ENCODE measurements around the gene TP53.

The TP53 gene

DNA sequence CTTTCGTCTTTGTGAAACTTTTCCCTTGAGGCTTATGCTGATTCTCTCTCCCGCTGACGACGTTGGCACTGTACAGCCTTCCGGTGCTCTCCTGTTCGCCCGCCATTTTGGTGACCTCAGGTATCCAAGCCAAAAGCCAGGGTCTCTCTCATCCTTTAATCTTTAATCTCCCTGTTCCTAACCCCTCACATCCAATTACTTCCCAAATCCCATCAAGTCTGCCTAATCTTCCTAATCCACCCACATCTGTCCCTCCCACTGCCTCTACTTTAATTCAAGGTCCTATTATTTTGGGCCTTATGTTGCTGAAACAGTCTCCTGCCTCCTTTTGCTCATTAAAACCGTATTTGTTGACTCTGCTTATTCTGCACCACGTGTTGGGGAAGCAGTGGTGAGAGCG is 8.3 kb upstream of the TP53 start:
- Histone ChIP-seq H2BK12ac (ENCODE audit: low read length) (no peak overlapping the region), H3K27ac (replicated peaks; ENCODE audit: low read length) (no peak overlapping the region), H3K36me3 (replicated peaks in 1 of 2; ENCODE audit: control insufficient read depth in 2 of 2, insufficient read depth in 2 of 2, low read length in 2 of 2) (peaks cover 19 to 54% of the 10 kb centered on the region in 2 donors), H3K23ac (ENCODE audit: low read depth, low read length, poor library complexity) (no peak overlapping the region), H3K27me3 (ENCODE audit: control insufficient read depth in 3 of 3, insufficient read depth in 3 of 3, low read depth in 1 of 3, low read length in 3 of 3) (no peaks in the 10 kb centered on the region), H3K4me2 (ENCODE audit: insufficient read depth, low read length, poor library complexity, severe bottlenecking) (no peak overlapping the region), H2AFZ (ENCODE audit: low read length) (no peak overlapping the region), H3K9me3 (replicated peaks in 1 of 2; ENCODE audit: control insufficient read depth in 2 of 2, insufficient read depth in 1 of 2, low read depth in 1 of 2, low read length in 2 of 2) (no peaks in the 10 kb centered on the region), H2BK120ac (ENCODE audit: low read depth, low read length) (no peak overlapping the region), H2AK5ac (ENCODE audit: low read depth, low read length) (no peak overlapping the region), H3K14ac (ENCODE audit: low read length) (no peak overlapping the region), H4K91ac (ENCODE audit: low read depth, low read length, poor library complexity) (no peak overlapping the region), H3K18ac (ENCODE audit: low read length) (no peak overlapping the region), H3K4ac (ENCODE audit: low read length) (no peak overlapping the region), H2BK5ac (ENCODE audit: low read length) (no peak overlapping the region), H3K79me1 (ENCODE audit: low read depth, low read length) (peaks cover 3% of the 10 kb centered on the region), H3K4me1 (ENCODE audit: control insufficient read depth in 2 of 2, insufficient read depth in 1 of 2, low read depth in 1 of 2, low read length in 2 of 2) (no peaks in the 10 kb centered on the region), H4K8ac (ENCODE audit: low read depth, low read length) (no peak overlapping the region), H2BK15ac (ENCODE audit: low read length) (no peak overlapping the region), H3K9ac (ENCODE audit: low read depth, low read length, poor library complexity) (no peak overlapping the region), H3K4me3 (ENCODE audit: low read length in 2 of 2) (no peak overlapping the region)
- WGBS, 2 donors (ENCODE audit: extremely low coverage in 2 of 2, insufficient read length in 2 of 2, insufficient replicate concordance in 1 of 2), result no CpG with 5 or more reads among the region's 10 CpGs
- no peak for DNase-seq (ENCODE audit: low spot score)

DNA sequence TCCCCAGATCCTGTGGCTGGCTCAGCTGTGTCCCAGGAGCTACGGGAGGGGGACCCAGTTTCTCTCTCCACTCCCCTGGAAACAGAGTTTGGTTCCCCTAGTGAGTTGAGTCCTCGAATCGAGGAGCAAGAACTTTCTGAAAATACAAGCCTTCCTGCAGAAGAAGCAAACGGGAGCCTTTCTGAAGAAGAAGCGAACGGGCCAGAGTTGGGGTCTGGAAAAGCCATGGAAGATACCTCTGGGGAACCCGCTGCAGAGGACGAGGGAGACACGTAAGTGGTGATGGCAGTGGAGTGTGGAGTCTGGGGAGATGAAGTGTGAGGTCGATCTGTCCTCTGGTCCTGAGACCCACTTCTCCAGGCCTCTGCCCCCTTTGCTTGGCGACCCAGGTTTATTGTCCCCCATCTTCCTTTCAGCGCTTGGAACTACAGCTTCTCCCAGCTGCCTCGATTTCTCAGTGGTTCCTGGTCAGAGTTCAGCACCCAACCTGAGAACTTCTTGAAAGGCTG is 1.6 kb upstream of the TP53 start:
- no CpG with 5 or more reads among the region's 13 CpGs for WGBS, 2 donors (ENCODE audit: extremely low coverage in 2 of 2, insufficient read length in 2 of 2, insufficient replicate concordance in 1 of 2)
- no peaks in the 10 kb centered on the region for H3K27me3 ChIP-seq (ENCODE audit: control insufficient read depth in 3 of 3, insufficient read depth in 3 of 3, low read depth in 1 of 3, low read length in 3 of 3)
- H4K91ac ChIP-seq (ENCODE audit: low read depth, low read length, poor library complexity), result no peak overlapping the region
- H2BK120ac ChIP-seq (ENCODE audit: low read depth, low read length), result no peak overlapping the region
- peak overlapping the region; percentile 57 for H3K18ac ChIP-seq (ENCODE audit: low read length)
- peak overlapping the region; percentile 30 for H3K23ac ChIP-seq (ENCODE audit: low read depth, low read length, poor library complexity)
- H3K79me1 ChIP-seq (ENCODE audit: low read depth, low read length), result no peaks in the 10 kb centered on the region
- peaks cover 9 to 44% of the 10 kb centered on the region in 2 donors for H3K36me3 ChIP-seq (replicated peaks in 1 of 2; ENCODE audit: control insufficient read depth in 2 of 2, insufficient read depth in 2 of 2, low read length in 2 of 2)
- H3K4me1 ChIP-seq (ENCODE audit: control insufficient read depth in 2 of 2, insufficient read depth in 1 of 2, low read depth in 1 of 2, low read length in 2 of 2), result peaks cover 5 to 13% of the 10 kb centered on the region in 2 donors
- H3K4me2 ChIP-seq (ENCODE audit: insufficient read depth, low read length, poor library complexity, severe bottlenecking), result peak overlapping the region; percentile 90
- H4K8ac ChIP-seq (ENCODE audit: low read depth, low read length), result no peak overlapping the region
- peak overlapping the region; percentile 38 for H2BK15ac ChIP-seq (ENCODE audit: low read length)
- H2BK12ac ChIP-seq (ENCODE audit: low read length), result no peak overlapping the region
- peak overlapping the region; percentile 58 for H2AK5ac ChIP-seq (ENCODE audit: low read depth, low read length)
- no peak overlapping the region for H3K4ac ChIP-seq (ENCODE audit: low read length)
- H2BK5ac ChIP-seq (ENCODE audit: low read length), result peak overlapping the region; percentile 94
- peak overlapping the region; percentile 77 for H2AFZ ChIP-seq (ENCODE audit: low read length)
- no peak overlapping the region for H3K14ac ChIP-seq (ENCODE audit: low read length)
- H3K4me3 ChIP-seq (ENCODE audit: low read length in 2 of 2), result peak overlapping the region; percentile 88 to 90
- peak overlapping the region; percentile 87 for H3K27ac ChIP-seq (replicated peaks; ENCODE audit: low read length)
- peak overlapping the region; percentile 75 for H3K9ac ChIP-seq (ENCODE audit: low read depth, low read length, poor library complexity)
- no peak for DNase-seq (ENCODE audit: low spot score)
- no peaks in the 10 kb centered on the region for H3K9me3 ChIP-seq (replicated peaks in 1 of 2; ENCODE audit: control insufficient read depth in 2 of 2, insufficient read depth in 1 of 2, low read depth in 1 of 2, low read length in 2 of 2)

DNA sequence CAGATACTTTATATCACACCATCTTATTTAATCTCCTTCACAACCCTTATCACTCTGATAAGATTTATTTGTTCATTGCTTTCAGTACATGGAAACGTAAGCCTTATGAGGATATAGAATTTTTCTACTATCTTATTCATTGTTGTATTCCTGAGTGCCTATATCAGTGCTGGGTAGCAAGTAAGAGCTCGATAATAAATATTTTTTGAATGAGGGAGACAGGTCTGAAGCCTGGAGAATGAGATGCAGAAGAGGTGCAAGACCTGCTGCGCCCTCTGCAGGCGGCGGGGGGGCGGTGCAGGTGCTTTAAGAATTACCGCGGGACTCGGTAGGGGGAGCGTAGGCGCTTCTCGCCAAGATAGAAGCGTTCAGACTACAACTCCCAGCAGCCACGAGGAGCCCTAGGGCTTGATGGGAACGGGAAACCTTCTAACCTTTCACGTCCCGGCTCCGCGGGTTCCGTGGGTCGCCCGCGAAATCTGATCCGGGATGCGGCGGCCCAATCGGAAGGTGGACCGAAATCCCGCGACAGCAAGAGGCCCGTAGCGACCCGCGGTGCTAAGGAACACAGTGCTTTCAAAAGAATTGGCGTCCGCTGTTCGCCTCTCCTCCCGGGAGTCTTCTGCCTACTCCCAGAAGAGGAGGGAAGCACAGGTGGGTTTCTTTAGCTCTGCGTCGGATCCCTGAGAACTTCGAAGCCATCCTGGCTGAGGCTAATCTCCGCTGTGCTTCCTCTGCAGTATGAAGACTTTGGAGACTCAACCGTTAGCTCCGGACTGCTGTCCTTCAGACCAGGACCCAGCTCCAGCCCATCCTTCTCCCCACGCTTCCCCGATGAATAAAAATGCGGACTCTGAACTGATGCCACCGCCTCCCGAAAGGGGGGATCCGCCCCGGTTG is 868 bp upstream of the TP53 start, which contains the start of gene WRAP53:
Gene WRAP53, plus strand, starts transcription at position 570 of the 900 bp plus-strand sequence. Its CDS starts 172 bp downstream, at position 742.
- no peak within 1 kb of the TSS for H3K4ac ChIP-seq (ENCODE audit: low read length)
- no CpG with 5 or more reads among the region's 51 CpGs for WGBS, 2 donors (ENCODE audit: extremely low coverage in 2 of 2, insufficient read length in 2 of 2, insufficient replicate concordance in 1 of 2)

More for the DNA sequence above, 868 bp upstream of the TP53 start, which contains the start of gene WRAP53:
- no peak within 1 kb of the TSS for H2BK12ac ChIP-seq (ENCODE audit: low read length)
- H3K79me1 ChIP-seq (ENCODE audit: low read depth, low read length), result no peaks in the 10 kb centered on the region
- no peak within 1 kb of the TSS for H4K8ac ChIP-seq (ENCODE audit: low read depth, low read length)
- peak within 1 kb of the TSS; percentile 96 for H3K27ac ChIP-seq (replicated peaks; ENCODE audit: low read length)
- no peaks in the 10 kb centered on the region for H3K27me3 ChIP-seq (ENCODE audit: control insufficient read depth in 3 of 3, insufficient read depth in 3 of 3, low read depth in 1 of 3, low read length in 3 of 3)
- H3K9me3 ChIP-seq (replicated peaks in 1 of 2; ENCODE audit: control insufficient read depth in 2 of 2, insufficient read depth in 1 of 2, low read depth in 1 of 2, low read length in 2 of 2), result no peaks in the 10 kb centered on the region
- peak; percentile 99 for DNase-seq (ENCODE audit: low spot score)
- H2BK5ac ChIP-seq (ENCODE audit: low read length), result peak within 1 kb of the TSS; percentile 94
- H2AK5ac ChIP-seq (ENCODE audit: low read depth, low read length), result peak within 1 kb of the TSS; percentile 58
- peaks cover 7 to 45% of the 10 kb centered on the region in 2 donors for H3K36me3 ChIP-seq (replicated peaks in 1 of 2; ENCODE audit: control insufficient read depth in 2 of 2, insufficient read depth in 2 of 2, low read length in 2 of 2)
- H2BK120ac ChIP-seq (ENCODE audit: low read depth, low read length), result no peak within 1 kb of the TSS
- no peak within 1 kb of the TSS for H3K14ac ChIP-seq (ENCODE audit: low read length)
- peaks cover 5 to 13% of the 10 kb centered on the region in 2 donors for H3K4me1 ChIP-seq (ENCODE audit: control insufficient read depth in 2 of 2, insufficient read depth in 1 of 2, low read depth in 1 of 2, low read length in 2 of 2)
- peak within 1 kb of the TSS; percentile 57 for H3K18ac ChIP-seq (ENCODE audit: low read length)
- peak within 1 kb of the TSS; percentile 38 for H2BK15ac ChIP-seq (ENCODE audit: low read length)
- H3K9ac ChIP-seq (ENCODE audit: low read depth, low read length, poor library complexity), result peak within 1 kb of the TSS; percentile 75
- no peak within 1 kb of the TSS for H4K91ac ChIP-seq (ENCODE audit: low read depth, low read length, poor library complexity)
- peak within 1 kb of the TSS; percentile 90 for H3K4me2 ChIP-seq (ENCODE audit: insufficient read depth, low read length, poor library complexity, severe bottlenecking)
- H3K4me3 ChIP-seq (ENCODE audit: low read length in 2 of 2), result peak within 1 kb of the TSS; percentile 88 to 92
- peak within 1 kb of the TSS; percentile 83 for H3K23ac ChIP-seq (ENCODE audit: low read depth, low read length, poor library complexity)
- H2AFZ ChIP-seq (ENCODE audit: low read length), result peak within 1 kb of the TSS; percentile 77

Data from neuronal stem cell (in vitro differentiated cells).